Left lung (tissue), 10 donors: ENCODE data around the gene RASL12. TPM values are rescaled to one million over a fixed set of nuclear protein-coding genes. Genes with fewer than 3 reads are reported as not detected.

ENCODE experiments used
- ATAC-seq: fragments of 200-7000 bp; cut with Tn5 transposase; one replicate; pipeline ENCODE4 v1.9.1; 2020; ENCODE audit warnings: moderate library complexity
- DNase-seq, 4 donors: peaks; one replicate each; pipeline ENCODE4 v3.0.0-alpha.2; 2013 to 2020
- H3K27ac ChIP-seq, 2 donors: fragments of 200-600 bp; sonication (generic) in 1 of 2; one replicate each; pipeline versions ENCODE4 v1.5.0 to v1.8.0; 2020 to 2021
- H3K27me3 ChIP-seq, 2 donors: fragments of 200-600 bp; sonication (generic) in 1 of 2; one replicate each; pipeline versions ENCODE4 v1.5.0 to v1.8.0; 2020 to 2021
- H3K36me3 ChIP-seq, 2 donors: fragments of 200-600 bp; sonication (generic) in 1 of 2; one replicate each; pipeline versions ENCODE4 v1.5.0 to v1.8.0; 2020 to 2021
- H3K4me1 ChIP-seq, 2 donors: fragments of 200-600 bp; one replicate each; pipeline ENCODE4 v1.8.0; 2021
- H3K4me3 ChIP-seq, 2 donors: fragments of 200-600 bp; sonication (generic) in 1 of 2; one replicate each; pipeline versions ENCODE4 v1.5.0 to v1.8.0; 2020 to 2021; ENCODE audit warnings: mild to moderate bottlenecking in 1 of 2
- H3K9me3 ChIP-seq, 2 donors: fragments of 200-600 bp; sonication (generic) in 1 of 2; one replicate each; pipeline versions ENCODE4 v1.5.0 to v1.8.0; 2020 to 2021
- CTCF ChIP-seq, 2 donors: fragments of 200-600 bp; sonication (generic) in 1 of 2; IDR thresholded peaks; one replicate each; pipeline versions ENCODE4 v1.5.0 to v1.8.0; 2021; ENCODE audit warnings: antibody characterized with exemption in 2 of 2
- intact Hi-C, 2 donors: fragments of 100-400 bp; cut with DNase I; formaldehyde crosslinking; loops; one replicate each; pipeline versions ENCODE4 v1.11.2 to v1.14.2; 2022
- polyA plus RNA-seq, 6 donors: library from polyadenylated mRNA; unstranded; fragments of 120-200 nt; gene quantifications; one replicate each; pipeline ENCODE4 v1.2.1, GENCODE V29; 2013; ENCODE audit not compliant: insufficient read length in 6 of 6
- total RNA-seq, 2 donors: library from RNA; stranded (reverse); fragmentation: NEBNext Ultra II Directional; extraction: Animal tissue kit (Norgen Biotek cat#: 25700); gene quantifications; one replicate each; pipeline ENCODE4 v1.2.1, GENCODE V29; 2021
- donor health status: DM: no; HTN: yes; CAD: no.
- donor health status: DM: no; HTN: no; CAD: no.

Gene RASL12
- total and polyA plus RNA-seq, 8 donors, result 23.8 to 127 (median 105) TPM

GRCh38 chr15:65058394-65059368 lies 9.1 kb downstream of the RASL12 start:
- Histone ChIP-seq H3K4me3 (no peak overlapping the region), H3K9me3 (no peaks in the 10 kb centered on the region), H3K27me3 (no peaks in the 10 kb centered on the region), H3K36me3 (no peaks in the 10 kb centered on the region), H3K4me1 (peaks cover 0 to 12% of the 10 kb centered on the region in 2 donors), H3K27ac (no peak overlapping the region)
- no peak for DNase-seq
- no peak for TF ChIP-seq CTCF (IDR thresholded peaks at IDR 0.05)
- ATAC-seq, result no peak
- intact Hi-C loops, result no loop called here

- intact Hi-C loops, result no loop called here
- Histone ChIP-seq H3K36me3 (no peaks in the 10 kb centered on the region), H3K9me3 (no peaks in the 10 kb centered on the region), H3K27me3 (no peaks in the 10 kb centered on the region), H3K4me3 (no peak overlapping the region), H3K4me1 (peaks cover 0 to 12% of the 10 kb centered on the region in 2 donors), H3K27ac (no peak overlapping the region)
- ATAC-seq, result no peak
- DNase-seq, result no peak
- TF ChIP-seq CTCF (IDR thresholded peaks at IDR 0.05), result no peak
Measured at GRCh38 chr15:65057549-65057940, 10.2 kb downstream of the RASL12 start.

GRCh38 chr15:65056868-65057548 lies 10.8 kb downstream of the RASL12 start:
- no peaks in the 10 kb centered on the region for H3K36me3 ChIP-seq
- peaks cover 0 to 12% of the 10 kb centered on the region in 2 donors for H3K4me1 ChIP-seq

GRCh38 chr15:65056106-65056505 lies 11.7 kb downstream of the RASL12 start:
- Histone ChIP-seq H3K27me3 (no peaks in the 10 kb centered on the region), H3K4me1 (peaks cover 0 to 12% of the 10 kb centered on the region in 2 donors), H3K4me3 (no peak overlapping the region), H3K9me3 (no peaks in the 10 kb centered on the region), H3K36me3 (no peaks in the 10 kb centered on the region), H3K27ac (no peak overlapping the region)
- TF ChIP-seq CTCF (IDR thresholded peaks at IDR 0.05), result no peak
- intact Hi-C loops, result no loop called here
- DNase-seq (no peak), ATAC-seq (no peak)

More at GRCh38 chr15:65056868-65057548, 10.8 kb downstream of the RASL12 start:
- intact Hi-C loops, result no loop called here
- no peak for ATAC-seq
- H3K9me3 ChIP-seq, result no peaks in the 10 kb centered on the region
- no peak for TF ChIP-seq CTCF (IDR thresholded peaks at IDR 0.05)
- no peak overlapping the region for H3K27ac ChIP-seq
- H3K27me3 ChIP-seq, result no peaks in the 10 kb centered on the region
- H3K4me3 ChIP-seq, result no peak overlapping the region
- no peak for DNase-seq
